ENCODE measurements around the gene ALOX5AP. TPM values are rescaled to one million over a fixed set of nuclear protein-coding genes. Genes with fewer than 3 reads are reported as not detected.

The ALOX5AP gene
- total RNA-seq, 1 experiment from 2014 or later, result not detected

GRCh38 chr13:30752201-30752797 is 17.0 kb downstream of the ALOX5AP start:
- Histone ChIP-seq H3K9me2 (ENCODE audit: insufficient read depth) (no peaks in the 10 kb centered on the region), H3K27ac (no peak overlapping the region), H3K79me2 (ENCODE audit: low read depth) (no peaks in the 10 kb centered on the region), H3K9me3 (ENCODE audit: insufficient read depth, low read depth) (no peaks in the 10 kb centered on the region), H3K36me3 (ENCODE audit: low read depth) (no peaks in the 10 kb centered on the region), H3K27me3 (ENCODE audit: insufficient read depth, low read depth) (no peaks in the 10 kb centered on the region), H3K4me1 (replicated peaks; ENCODE audit: insufficient read depth) (peaks cover 17% of the 10 kb centered on the region), H4K20me1 (ENCODE audit: insufficient read depth) (no peaks in the 10 kb centered on the region), H3K4me3 (no peak overlapping the region), H2AFZ (no peak overlapping the region), H3F3A (ENCODE audit: insufficient read depth, low read depth) (peaks cover 17% of the 10 kb centered on the region), H3K4me2 (no peak overlapping the region)
- DNase-seq, result no peak
- BruUV-seq (replicated peaks), result no TSS peak
- no peak for TF ChIP-seq CTCF (conservative IDR thresholded peaks at IDR 0.05)
- no peak for TF ChIP-seq EZH2 (IDR thresholded peaks at IDR 0.05; ENCODE audit: low read depth)
- ChIA-PET POLR2A (ENCODE audit: unreplicated experiment) (no interaction called here), CTCF (no interaction called here)
- intact Hi-C loops (cut with micrococcal nuclease; ENCODE audit: unreplicated experiment), result no loop called here

- POLR2A ChIA-PET (ENCODE audit: unreplicated experiment), result no interaction called here
Observed at GRCh38 chr13:30753030-30753616, 17.8 kb downstream of the ALOX5AP start.

GRCh38 chr13:30755678-30756077 is 20.3 kb downstream of the ALOX5AP start:
- Histone ChIP-seq H3K4me3 (peak overlapping the region; percentile 27; the same call in 1 of the 2 replicates), H3K79me2 (ENCODE audit: low read depth) (no peaks in the 10 kb centered on the region), H4K20me1 (ENCODE audit: insufficient read depth) (no peaks in the 10 kb centered on the region), H3K4me2 (peak overlapping the region; percentile 69), H2AFZ (no peak overlapping the region; the same call in 1 of the 2 replicates), H3K27ac (no peak overlapping the region), H3F3A (ENCODE audit: insufficient read depth, low read depth) (peaks cover 17% of the 10 kb centered on the region), H3K4me1 (replicated peaks; ENCODE audit: insufficient read depth) (peaks cover 17% of the 10 kb centered on the region), H3K9me2 (ENCODE audit: insufficient read depth) (no peaks in the 10 kb centered on the region), H3K9me3 (ENCODE audit: insufficient read depth, low read depth) (no peaks in the 10 kb centered on the region), H3K36me3 (ENCODE audit: low read depth) (no peaks in the 10 kb centered on the region), H3K27me3 (ENCODE audit: insufficient read depth, low read depth) (no peaks in the 10 kb centered on the region)
- CTCF ChIA-PET, result no interaction called here
- no TSS peak for BruUV-seq (replicated peaks)
- no peak for TF ChIP-seq EZH2 (IDR thresholded peaks at IDR 0.05; ENCODE audit: low read depth)
- intact Hi-C loops (cut with micrococcal nuclease; ENCODE audit: unreplicated experiment), result no loop called here
- POLR2A ChIA-PET (ENCODE audit: unreplicated experiment), result no interaction called here
- DNase-seq, result peak in 1 of 2 experiments; percentile 92

More at GRCh38 chr13:30753030-30753616, 17.8 kb downstream of the ALOX5AP start:
- H3K4me2 ChIP-seq, result no peak overlapping the region
- intact Hi-C loops (cut with micrococcal nuclease; ENCODE audit: unreplicated experiment), result no loop called here
- peaks cover 17% of the 10 kb centered on the region for H3F3A ChIP-seq (ENCODE audit: insufficient read depth, low read depth)
- TF ChIP-seq EZH2 (IDR thresholded peaks at IDR 0.05; ENCODE audit: low read depth), result no peak
- TF ChIP-seq CTCF (conservative IDR thresholded peaks at IDR 0.05), result no peak
- H3K9me2 ChIP-seq (ENCODE audit: insufficient read depth), result no peaks in the 10 kb centered on the region
- no peak for DNase-seq
- no peaks in the 10 kb centered on the region for H4K20me1 ChIP-seq (ENCODE audit: insufficient read depth)
- H3K4me3 ChIP-seq, result no peak overlapping the region
- no peak overlapping the region for H3K27ac ChIP-seq
- H3K4me1 ChIP-seq (replicated peaks; ENCODE audit: insufficient read depth), result peaks cover 17% of the 10 kb centered on the region
- CTCF ChIA-PET, result interaction anchor here (0.6 kb wide), 1 partner anchor 27 kb away, joined by 9 read pairs; no protein-coding TSS in a partner anchor
- no peaks in the 10 kb centered on the region for H3K36me3 ChIP-seq (ENCODE audit: low read depth)
- no peaks in the 10 kb centered on the region for H3K79me2 ChIP-seq (ENCODE audit: low read depth)
- no TSS peak for BruUV-seq (replicated peaks)
- no peak overlapping the region for H2AFZ ChIP-seq
- no peaks in the 10 kb centered on the region for H3K9me3 ChIP-seq (ENCODE audit: insufficient read depth, low read depth)
- no peaks in the 10 kb centered on the region for H3K27me3 ChIP-seq (ENCODE audit: insufficient read depth, low read depth)
